HEK293T (cell line): ENCODE results near the gene KLHL5.

Experiments
- CTCF ChIA-PET: fragments of 350-600 bp; formaldehyde crosslinking; extraction: SDS; loops from one replicate; lab custom pipeline; 2021; ENCODE audit warnings: antibody characterized with exemption, inconsistent platforms; lab: Yijun Ruan, JAX
- POLR2A ChIA-PET: fragments of 350-600 bp; formaldehyde crosslinking; extraction: SDS; loops from one replicate; lab custom pipeline; 2020; ENCODE audit warnings: antibody characterized with exemption, inconsistent platforms; lab: Yijun Ruan, JAX
- DNase-seq: peaks from one replicate; pipeline ENCODE4 v3.0.0; 2012; ENCODE audit warnings: mixed read lengths; ENCODE audit errors: extremely low spot score
- ARNT ChIP-seq: fragments of 450-650 bp; IDR thresholded peaks from 2 replicates; pipeline ENCODE4 v1.6.1; 2017; ENCODE audit warnings: mild to moderate bottlenecking
- BHLHE40 ChIP-seq: fragments of 450-650 bp; IDR thresholded peaks from 2 replicates; pipeline ENCODE4 v1.6.1; 2016; ENCODE audit warnings: mild to moderate bottlenecking, moderate library complexity, borderline replicate concordance
- CTBP1 ChIP-seq: fragments of 450-650 bp; IDR thresholded peaks from 2 replicates; pipeline ENCODE4 v1.6.1; 2016; ENCODE audit warnings: borderline replicate concordance
- ELF4 ChIP-seq: fragments of 450-650 bp; IDR thresholded peaks from 2 replicates; pipeline ENCODE4 v1.6.1; 2017; ENCODE audit warnings: antibody characterized with exemption
- FOXA1 ChIP-seq: fragments of 450-650 bp; IDR thresholded peaks from 2 replicates; pipeline ENCODE4 v1.6.1; 2016; ENCODE audit warnings: mild to moderate bottlenecking
- FOXK2 ChIP-seq: fragments of 450-650 bp; IDR thresholded peaks from 2 replicates; pipeline ENCODE4 v1.6.1; 2016; ENCODE audit warnings: mild to moderate bottlenecking
- FOXM1 ChIP-seq: fragments of 450-650 bp; IDR thresholded peaks from 2 replicates; pipeline ENCODE4 v1.6.1; 2017; ENCODE audit warnings: mild to moderate bottlenecking, borderline replicate concordance
- HDGF ChIP-seq: fragments of 450-650 bp; IDR thresholded peaks from 2 replicates; pipeline ENCODE4 v1.6.1; 2017; ENCODE audit warnings: antibody characterized with exemption, borderline replicate concordance
- L3MBTL2 ChIP-seq: fragments of 450-650 bp; conservative IDR thresholded peaks from 2 replicates; pipeline ENCODE4 v1.6.1; 2016; ENCODE audit warnings: mild to moderate bottlenecking
- LEF1 ChIP-seq: fragments of 450-650 bp; IDR thresholded peaks from 2 replicates; pipeline ENCODE4 v1.6.1; 2017; ENCODE audit warnings: mild to moderate bottlenecking, borderline replicate concordance
- NFRKB ChIP-seq: fragments of 450-650 bp; IDR thresholded peaks from 2 replicates; pipeline ENCODE4 v1.6.1; 2016; ENCODE audit warnings: mild to moderate bottlenecking, moderate library complexity
- PKNOX1 ChIP-seq: fragments of 450-650 bp; IDR thresholded peaks from 2 replicates; pipeline ENCODE4 v1.6.1; 2016
- SP1 ChIP-seq: fragments of 450-650 bp; IDR thresholded peaks from 2 replicates; pipeline ENCODE4 v1.6.1; 2017
- SUZ12 ChIP-seq: fragments of 450-650 bp; IDR thresholded peaks from 2 replicates; pipeline ENCODE4 v1.6.1; 2016; ENCODE audit warnings: mild to moderate bottlenecking
- TARDBP ChIP-seq: fragments of 450-650 bp; IDR thresholded peaks from 2 replicates; pipeline ENCODE4 v1.6.1; 2016
- ZNF384 ChIP-seq: fragments of 450-650 bp; IDR thresholded peaks from 2 replicates; pipeline ENCODE4 v1.6.1; 2016

The KLHL5 gene

DNA sequence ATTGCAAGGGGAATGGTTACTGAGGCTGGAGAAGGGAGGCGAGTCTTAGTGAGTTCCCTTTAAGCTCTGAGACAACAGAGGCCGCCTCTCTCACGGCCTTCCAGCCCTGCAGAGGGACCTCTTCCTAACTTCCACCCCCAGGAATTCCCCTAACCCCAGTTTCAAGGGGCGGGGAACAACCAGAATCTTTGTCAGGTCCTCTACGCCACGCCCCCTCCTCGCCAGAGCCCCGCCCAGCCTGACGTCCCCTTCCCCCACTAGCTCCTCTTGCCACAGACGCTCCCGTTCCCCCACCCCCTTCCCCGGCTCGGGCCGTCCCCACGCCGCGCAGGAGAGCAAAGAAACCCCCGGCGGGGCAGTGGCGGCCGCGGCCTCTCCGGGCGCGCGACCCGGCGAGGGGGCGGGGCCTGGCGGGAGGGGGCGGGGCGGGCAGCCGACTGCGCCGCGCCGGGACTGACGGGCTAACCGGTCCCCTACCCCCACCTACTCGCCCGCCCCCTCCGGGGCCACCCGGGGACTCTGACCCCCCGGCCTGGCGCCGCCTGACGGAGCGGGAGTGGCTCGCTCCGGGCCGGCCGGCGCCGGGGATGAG lies 17.6 kb upstream of the KLHL5 start:
- ChIA-PET CTCF (no interaction called here), POLR2A (interaction anchor here (1.0 to 1.7 kb wide), 3 partner anchors 10 to 59 kb away, joined by 3 to 10 read pairs (median 3); no protein-coding TSS in a partner anchor)
- no peak for TF ChIP-seq BHLHE40
- no peak for TF ChIP-seq FOXK2
- peak; percentile 78 for DNase-seq

DNA sequence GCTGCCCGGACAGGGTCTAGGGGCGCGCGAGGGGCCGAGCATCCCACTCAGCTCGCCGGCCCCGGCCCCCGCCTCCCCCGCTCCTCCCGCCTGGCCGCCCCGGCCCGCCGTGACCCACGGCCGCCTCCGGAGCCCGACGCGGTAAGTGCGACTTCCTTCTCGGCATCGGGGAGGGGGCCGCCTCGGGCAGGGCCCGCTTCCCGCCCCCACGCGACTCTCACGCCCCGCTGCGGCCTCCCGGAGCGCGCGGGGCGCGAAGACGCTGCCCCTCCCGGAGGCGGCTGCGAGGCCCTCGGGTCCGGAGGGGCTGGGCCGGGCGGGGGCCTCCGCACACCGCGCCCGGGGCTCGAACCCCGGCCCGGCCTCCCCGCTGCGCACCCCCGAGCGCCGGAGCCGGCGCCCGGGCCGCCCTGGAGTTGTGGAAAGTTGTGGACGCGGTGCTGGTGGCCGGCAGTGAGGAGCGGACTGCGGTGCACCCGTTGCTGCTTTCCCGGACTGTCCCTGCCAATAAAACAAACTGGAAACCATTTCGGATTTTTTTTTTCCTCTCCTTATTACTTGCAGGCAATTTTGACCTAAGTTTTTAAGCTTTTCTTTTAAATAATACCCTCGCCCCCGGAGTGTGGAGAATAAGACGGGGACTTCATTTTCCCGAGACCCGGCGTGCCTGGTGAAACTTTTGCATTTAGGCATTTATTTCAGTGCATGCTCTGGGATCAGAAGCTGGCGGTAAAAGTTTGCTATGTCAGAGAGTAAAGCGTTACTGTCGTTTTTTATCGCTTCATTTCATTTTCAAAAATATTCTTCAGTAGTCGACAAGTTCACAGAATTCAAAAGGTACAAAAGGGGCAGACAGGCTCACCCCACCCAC lies 16.8 kb upstream of the KLHL5 start:
- TF ChIP-seq ARNT (no peak), FOXK2 (no peak), LEF1 (no peak), TARDBP (no peak), BHLHE40 (no peak), ELF4 (no peak)
- ChIA-PET CTCF (no interaction called here), POLR2A (interaction anchor here (1.7 kb wide), 1 partner anchor 9 kb away, joined by 10 read pairs; no protein-coding TSS in a partner anchor)
- peak; percentile 31 for DNase-seq

DNA sequence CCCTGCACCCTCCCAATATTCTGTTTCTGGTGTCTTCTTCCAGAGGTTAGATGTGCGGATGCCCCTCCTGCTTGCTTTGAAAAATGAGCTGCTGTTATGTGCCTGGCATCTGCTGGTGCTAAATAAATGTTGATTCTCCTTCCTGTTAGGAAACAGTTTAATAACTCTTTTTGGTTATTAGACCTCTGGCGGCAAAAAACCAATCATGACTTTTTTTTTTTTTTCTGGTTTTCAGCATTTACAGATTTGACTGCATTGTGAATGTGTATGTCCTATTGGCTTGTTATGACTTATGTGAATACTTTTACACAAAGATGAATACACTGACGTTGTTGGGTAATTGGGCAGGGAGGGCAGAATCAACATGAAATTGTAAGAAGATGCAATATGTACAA lies 16.2 kb upstream of the KLHL5 start:
- CTCF ChIA-PET, result no interaction called here
- TF ChIP-seq LEF1, result no peak
- TF ChIP-seq ARNT, result no peak
- no peak for TF ChIP-seq L3MBTL2
- no peak for TF ChIP-seq FOXK2
- no peak for TF ChIP-seq ELF4
- TF ChIP-seq BHLHE40, result no peak
- TF ChIP-seq FOXM1, result no peak
- no peak for TF ChIP-seq HDGF
- TF ChIP-seq TARDBP, result no peak
- no peak for TF ChIP-seq FOXA1
- TF ChIP-seq PKNOX1, result no peak
- TF ChIP-seq SUZ12, result no peak
- no peak for TF ChIP-seq CTBP1
- TF ChIP-seq ZNF384, result no peak
- no peak for TF ChIP-seq SP1
- no peak for TF ChIP-seq NFRKB
- no peak for DNase-seq
- POLR2A ChIA-PET, result no interaction called here

DNA sequence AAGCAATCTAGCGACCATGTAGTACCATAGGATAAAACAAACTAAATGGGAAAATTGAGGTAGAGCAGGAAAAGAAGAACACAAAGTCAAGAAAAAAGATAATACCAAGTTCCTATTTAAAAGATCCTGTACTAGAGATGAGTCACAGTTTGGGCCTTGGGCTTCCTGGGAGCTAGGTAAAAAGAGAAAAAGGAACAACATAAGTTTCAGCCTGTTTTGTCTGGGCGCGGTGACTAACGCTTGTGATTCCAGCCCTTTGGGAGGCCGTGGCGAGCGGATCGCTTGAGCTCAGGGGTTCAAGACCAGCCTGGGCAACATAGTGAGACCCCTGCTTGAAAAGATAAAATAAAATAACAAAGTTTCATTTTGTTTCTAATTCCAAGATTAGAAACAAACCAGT lies 15.8 kb upstream of the KLHL5 start:
- no peak for DNase-seq
- ChIA-PET CTCF (no interaction called here), POLR2A (no interaction called here)
- TF ChIP-seq TARDBP (no peak), SUZ12 (no peak), PKNOX1 (no peak), FOXA1 (no peak), L3MBTL2 (no peak), HDGF (no peak), SP1 (no peak), LEF1 (no peak), ARNT (no peak), NFRKB (no peak), BHLHE40 (no peak), FOXK2 (no peak), CTBP1 (no peak), FOXM1 (no peak), ELF4 (no peak), ZNF384 (no peak)

GRCh38 chr4:39047681-39048080 lies 14.4 kb upstream of the KLHL5 start:
- ChIA-PET CTCF (no interaction called here), POLR2A (no interaction called here)
- DNase-seq, result no peak
- TF ChIP-seq ZNF384 (no peak), FOXK2 (no peak), PKNOX1 (no peak)

- TF ChIP-seq SUZ12, result no peak
- no peak for TF ChIP-seq TARDBP
- no peak for TF ChIP-seq L3MBTL2
- DNase-seq, result no peak
- CTCF ChIA-PET, result no interaction called here
- POLR2A ChIA-PET, result no interaction called here
These were observed 13.7 kb upstream of the KLHL5 start for GRCh38 chr4:39048311-39048710.

GRCh38 chr4:39050590-39050989 lies 11.4 kb upstream of the KLHL5 start:
- TF ChIP-seq CTBP1 (no peak), L3MBTL2 (no peak), ARNT (no peak), NFRKB (no peak), BHLHE40 (no peak)
- ChIA-PET CTCF (no interaction called here), POLR2A (no interaction called here)
- DNase-seq, result no peak
